GM21381 (cell line): Measurements from ENCODE around the gene FAM3D.

Source experiments
- ATAC-seq: cut with Tn5 transposase; IDR thresholded peaks from one replicate; pipeline ENCODE4 v1.9.1; 2021; ENCODE audit warnings: mild to moderate bottlenecking, moderate library complexity; ENCODE audit not compliant: unreplicated experiment

Gene FAM3D

DNA sequence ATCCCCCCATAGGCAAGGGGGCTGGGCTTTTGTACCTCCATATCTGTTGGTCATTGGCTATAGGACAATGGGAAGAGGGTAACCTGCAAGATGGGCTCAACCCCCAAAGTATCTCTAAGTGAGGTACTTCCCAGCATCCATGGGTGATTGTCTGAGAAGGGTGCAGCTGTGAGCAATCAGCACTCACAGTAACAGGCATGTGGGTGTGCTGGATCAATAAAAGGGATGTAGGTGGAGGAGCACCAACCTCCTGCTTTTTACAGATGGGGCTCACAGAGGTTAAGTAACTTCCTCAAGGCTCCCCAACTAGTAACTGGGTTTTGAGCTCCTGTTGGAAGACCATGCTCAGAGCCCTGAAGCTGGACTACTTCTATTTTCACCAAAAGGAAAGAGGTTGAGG lies 63.0 kb downstream of the FAM3D start:
- ATAC-seq = no peak

DNA sequence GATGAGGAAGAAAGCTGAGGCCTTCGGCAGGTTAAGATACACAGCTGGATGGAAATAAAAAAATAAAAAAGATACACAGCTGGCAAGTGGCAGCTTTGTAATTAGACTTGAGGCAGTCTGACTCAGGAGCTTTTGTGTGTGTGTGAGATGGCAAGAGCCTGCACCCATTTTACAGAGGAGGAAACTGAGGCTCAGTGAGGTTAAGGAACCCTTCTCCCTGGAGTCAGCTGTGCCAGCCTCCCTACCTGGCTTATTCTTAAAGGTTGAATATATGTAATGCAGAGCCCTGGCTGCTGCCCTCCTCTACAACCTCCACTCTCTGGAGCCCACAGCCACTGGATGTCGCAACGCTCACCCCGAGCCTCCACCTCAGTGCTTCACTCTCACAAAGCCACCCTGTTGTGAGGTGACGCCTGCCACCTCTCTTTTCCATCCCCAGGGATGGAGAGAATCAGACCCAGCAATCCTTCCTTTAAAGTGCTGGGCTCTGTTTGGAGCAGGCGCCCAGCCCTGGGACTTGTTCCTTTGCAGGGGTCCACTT lies 68.7 kb downstream of the FAM3D start:
- ATAC-seq = no peak

DNA sequence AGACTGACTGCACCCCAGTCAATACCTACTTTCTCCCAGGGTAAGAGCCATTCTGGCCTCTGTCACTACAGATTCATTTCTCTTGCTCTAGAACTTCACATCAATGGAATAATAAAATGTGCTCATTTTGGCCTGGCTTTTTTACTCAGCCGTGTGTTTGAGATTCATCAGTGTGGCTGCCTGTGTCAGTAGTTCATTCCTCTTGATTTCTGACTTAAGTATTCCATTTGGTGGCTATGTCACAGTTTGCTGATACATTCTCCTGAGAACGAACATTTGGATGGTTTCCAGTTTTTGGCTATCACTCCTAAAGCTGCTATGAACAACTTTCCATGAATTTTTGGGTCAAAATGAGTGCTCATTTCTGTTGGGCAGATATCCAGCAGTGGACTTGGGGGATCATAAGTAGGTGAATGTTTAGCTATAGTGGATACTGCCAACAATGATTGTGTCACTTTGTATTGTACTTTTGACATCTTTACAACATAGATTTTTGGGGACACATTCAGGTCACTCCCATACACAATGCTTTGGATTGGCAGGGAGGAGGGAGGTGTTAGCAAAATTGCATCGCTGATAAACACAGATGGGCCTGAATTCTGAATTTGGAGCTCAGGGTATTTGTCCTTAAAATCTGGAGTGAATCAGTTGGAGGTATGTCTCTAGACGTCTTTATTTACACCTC lies 69.6 kb downstream of the FAM3D start:
- ATAC-seq = no peak

DNA sequence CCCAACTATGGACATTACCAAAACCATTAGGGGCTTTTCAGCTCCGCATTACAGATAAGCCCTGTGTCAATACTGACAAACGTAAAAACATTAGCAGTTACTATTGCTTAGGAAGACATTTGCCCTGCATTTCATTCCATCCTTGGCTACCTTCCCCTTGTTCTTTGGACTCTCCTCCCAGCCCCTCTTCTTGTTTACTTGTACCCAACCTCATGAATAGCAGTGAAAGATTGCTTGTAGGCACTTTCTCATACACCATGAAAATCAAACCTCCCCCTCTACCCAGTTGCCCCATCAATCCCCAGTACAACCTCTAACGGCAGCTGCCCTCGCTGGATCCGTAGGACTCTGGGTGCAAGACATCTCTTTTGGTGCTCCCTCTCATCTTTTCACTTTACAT lies 72.5 kb downstream of the FAM3D start:
- no peak for ATAC-seq

DNA sequence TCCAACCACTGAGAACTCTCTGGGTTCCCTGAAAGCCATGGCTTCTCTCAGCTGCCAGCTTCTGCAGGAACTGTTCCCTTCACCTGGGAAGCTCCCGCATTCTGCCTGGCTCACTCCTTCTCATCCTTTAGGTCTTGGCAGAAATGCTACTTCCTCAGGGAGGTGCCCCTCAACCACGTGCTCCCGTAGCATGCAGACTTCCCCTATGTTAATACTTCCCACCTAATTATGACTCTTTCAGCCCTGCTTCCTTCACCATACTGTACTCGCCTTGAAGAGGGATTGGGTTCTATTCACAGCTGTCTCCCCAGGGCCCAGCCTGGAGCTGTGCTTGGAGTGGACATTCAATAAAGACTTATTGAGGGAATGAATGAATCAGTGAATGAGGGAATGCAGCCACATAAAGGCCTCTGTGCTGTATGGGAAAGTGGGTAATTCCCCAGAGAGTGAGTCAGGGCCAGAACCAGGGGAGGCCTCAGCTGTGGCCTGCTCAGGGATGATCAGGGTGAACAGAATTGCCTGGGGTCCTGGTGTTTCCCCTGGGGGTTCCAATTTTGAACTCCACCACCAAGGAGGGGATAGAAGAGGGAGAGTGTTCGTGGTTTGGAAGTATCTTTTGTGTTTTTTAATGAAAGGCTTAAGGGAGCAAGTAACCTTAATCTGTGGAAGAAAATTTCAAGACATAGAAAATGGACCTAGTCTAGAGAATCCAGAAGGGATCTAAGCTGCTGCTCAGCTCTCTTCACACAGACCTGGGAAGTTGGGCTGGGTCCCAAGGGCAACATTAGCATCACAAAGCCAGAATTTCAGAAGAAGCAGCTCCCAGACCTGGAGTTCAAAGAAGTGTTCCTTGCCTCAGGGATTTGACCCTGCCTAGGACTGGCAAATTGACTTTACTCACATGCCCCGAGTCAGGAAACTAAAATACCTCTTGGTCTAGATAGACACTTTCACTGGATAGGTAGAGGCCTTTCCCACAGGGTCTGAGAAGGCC lies 74.8 kb downstream of the FAM3D start:
- no peak for ATAC-seq

DNA sequence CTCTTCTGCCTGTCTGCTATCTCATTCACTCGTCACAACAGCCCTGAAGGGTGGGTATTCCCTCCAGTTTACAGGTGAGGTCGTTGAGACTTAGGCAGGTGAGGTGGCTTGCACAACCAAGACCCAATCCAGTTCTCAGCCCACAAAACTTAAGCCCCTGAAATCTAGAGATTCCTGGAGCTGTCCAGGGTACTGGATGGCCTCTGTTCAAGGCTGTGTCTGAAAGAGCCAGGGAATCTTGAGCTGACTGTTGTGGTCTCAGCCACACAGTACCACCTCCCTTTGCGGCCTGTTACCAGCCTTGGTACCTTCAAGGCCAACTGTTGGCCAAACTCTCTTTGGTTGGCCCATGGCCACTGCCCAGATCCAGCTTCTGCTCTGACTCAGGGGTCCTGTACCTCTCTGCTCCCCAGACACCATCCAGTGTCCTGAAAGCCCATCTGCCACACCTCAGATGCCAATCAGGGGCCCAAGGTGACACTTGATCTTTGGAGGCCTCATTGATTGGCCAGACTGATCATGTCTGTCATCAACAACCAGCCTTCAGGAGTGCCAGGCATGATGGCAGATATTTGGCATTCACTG lies 78.5 kb downstream of the FAM3D start:
- no peak for ATAC-seq

DNA sequence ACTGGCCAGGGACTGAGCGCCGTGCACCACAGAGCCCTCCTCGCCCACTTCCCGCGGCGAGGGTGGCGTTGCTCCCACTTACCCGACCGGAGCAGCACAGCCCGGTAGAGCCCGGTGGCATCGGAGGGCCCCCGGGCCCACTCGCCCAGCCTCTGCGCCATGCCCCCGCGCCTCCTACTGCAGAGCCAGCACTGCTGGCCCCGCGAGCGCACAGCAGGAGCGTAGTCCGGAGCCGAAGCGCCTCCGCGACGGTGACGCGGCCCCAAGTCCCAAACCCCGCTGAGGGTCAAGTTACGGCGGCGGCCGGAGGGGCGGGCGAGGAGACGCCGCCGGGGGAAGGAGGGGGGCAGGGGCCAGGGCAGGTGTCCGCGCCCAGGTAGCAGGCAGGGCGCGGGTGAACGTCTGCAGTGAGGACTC lies 79.8 kb downstream of the FAM3D start:
- no peak for ATAC-seq

DNA sequence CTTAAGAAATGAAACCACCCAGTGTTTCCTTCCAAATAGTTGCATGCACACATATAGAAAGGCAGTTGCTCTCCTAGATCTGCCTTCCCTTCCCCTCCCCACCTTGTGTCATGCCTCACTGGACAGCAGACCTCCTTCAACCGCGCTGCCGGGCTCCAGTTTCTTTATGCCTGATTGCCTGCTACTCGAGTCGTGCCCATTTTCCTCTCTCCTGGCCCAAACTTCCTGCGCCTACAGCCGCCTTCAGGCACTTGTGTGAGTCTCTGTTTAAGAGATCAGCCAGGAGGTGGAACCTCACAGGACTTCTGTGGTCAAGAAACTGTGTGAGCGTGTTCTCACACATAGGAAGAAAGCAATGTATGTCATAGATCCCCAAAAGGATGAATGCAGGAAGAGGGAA lies 80.6 kb downstream of the FAM3D start:
- ATAC-seq = no peak

DNA sequence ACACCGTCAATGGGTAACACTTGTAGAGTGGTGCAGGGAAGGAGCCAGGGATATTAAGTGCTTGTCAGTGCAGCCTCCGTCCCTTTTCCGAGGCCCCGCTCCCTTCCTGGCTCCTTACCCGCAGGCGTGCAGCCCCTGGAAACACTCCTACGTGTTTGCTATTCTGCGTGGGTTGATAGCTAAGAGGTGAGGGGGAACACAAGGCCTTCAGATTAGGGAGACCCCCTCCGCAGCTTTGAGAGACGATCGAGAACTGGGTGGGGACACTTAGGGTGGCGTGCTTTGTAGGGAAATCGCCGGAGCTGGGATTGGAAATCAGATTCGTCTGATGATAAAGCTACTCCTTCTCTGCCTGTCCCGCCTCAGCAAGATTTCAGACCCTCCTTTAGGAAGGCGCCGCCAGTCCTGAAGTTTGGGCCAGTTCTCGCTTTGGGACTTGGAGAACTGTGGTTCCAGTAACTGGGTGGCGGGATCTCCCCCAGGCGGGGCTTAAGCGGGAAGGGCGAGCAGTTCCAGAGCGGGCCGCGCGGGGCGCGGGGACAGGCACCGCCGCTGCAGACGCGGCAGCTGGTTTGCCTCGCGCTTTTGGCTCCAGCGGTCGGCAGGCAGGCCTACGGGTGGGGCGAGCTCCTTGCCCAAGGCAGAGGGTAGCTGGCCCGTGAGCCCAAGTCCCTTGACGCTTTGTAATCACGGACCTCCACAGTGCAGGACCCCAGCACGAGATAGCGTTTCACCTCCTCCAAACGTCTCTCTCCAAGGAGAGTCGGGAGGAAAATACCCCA lies 81.4 kb downstream of the FAM3D start:
- peak; percentile 93 for ATAC-seq

DNA sequence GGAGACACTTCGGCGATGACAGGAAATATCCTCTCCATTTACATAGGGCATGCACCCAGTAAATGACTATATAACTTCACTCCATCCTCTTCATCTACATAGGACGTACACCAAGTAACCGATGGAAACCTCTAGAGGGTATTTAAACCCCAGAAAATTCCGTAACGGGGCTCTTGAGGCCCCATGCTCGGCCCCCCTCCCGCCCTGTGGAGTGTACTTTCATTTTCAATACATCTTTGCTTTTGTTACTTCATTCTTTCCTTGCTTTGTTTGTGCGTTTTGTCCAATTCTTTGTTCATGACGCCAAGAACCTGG lies 81.9 kb downstream of the FAM3D start:
- no peak for ATAC-seq
